NOMO-1 treated with DMSO at 0.1 percent for 48 hours (cell line): ENCODE data around the gene GRM7.
A peak's percentile ranks its signal among the peaks of the same experiment; 100 is the strongest.

ENCODE experiments used
- DNase-seq: peaks from one replicate; lab custom pipeline; 2025; ENCODE audit not compliant: unreplicated experiment; lab: John Stamatoyannopoulos, UW

The GRM7 gene

GRCh38 chr3:7697548-7697947 is 836.6 kb downstream of the GRM7 start:
- no peak for DNase-seq

- no peak for DNase-seq
These were observed 839.6 kb downstream of the GRM7 start for GRCh38 chr3:7700539-7700938.

- DNase-seq, result no peak
These were observed 840.1 kb downstream of the GRM7 start for GRCh38 chr3:7700977-7701376.

GRCh38 chr3:7707187-7707586 is 846.3 kb downstream of the GRM7 start:
- peak; percentile 33 for DNase-seq

- no peak for DNase-seq
These were observed 848.6 kb downstream of the GRM7 start for GRCh38 chr3:7709376-7710082.

- no peak for DNase-seq
These were observed 849.4 kb downstream of the GRM7 start for GRCh38 chr3:7710284-7710683.

GRCh38 chr3:7713724-7714123 is 852.8 kb downstream of the GRM7 start:
- no peak for DNase-seq

- DNase-seq, result no peak
These were observed 859.9 kb downstream of the GRM7 start for GRCh38 chr3:7720649-7721297.

GRCh38 chr3:7721869-7722268 is 861.0 kb downstream of the GRM7 start:
- no peak for DNase-seq

GRCh38 chr3:7728566-7729519 is 867.9 kb downstream of the GRM7 start:
- DNase-seq, result no peak

GRCh38 chr3:7733933-7734332 is 873.0 kb downstream of the GRM7 start:
- no peak for DNase-seq

GRCh38 chr3:7734456-7734855 is 873.5 kb downstream of the GRM7 start:
- no peak for DNase-seq

- no peak for DNase-seq
These were observed 876.3 kb downstream of the GRM7 start for GRCh38 chr3:7737263-7737662.

- DNase-seq, result no peak
These were observed 878.8 kb downstream of the GRM7 start for GRCh38 chr3:7739754-7740153.

- DNase-seq, result no peak
These were observed 879.5 kb downstream of the GRM7 start for GRCh38 chr3:7740458-7740857.

GRCh38 chr3:7744850-7745249 is 883.9 kb downstream of the GRM7 start:
- no peak for DNase-seq

GRCh38 chr3:7745711-7746110 is 884.8 kb downstream of the GRM7 start:
- DNase-seq, result no peak

- DNase-seq, result no peak
These were observed 889.2 kb downstream of the GRM7 start for GRCh38 chr3:7749931-7750695.

- no peak for DNase-seq
These were observed 891.1 kb downstream of the GRM7 start for GRCh38 chr3:7752005-7752404.

GRCh38 chr3:7754653-7755441 is 893.9 kb downstream of the GRM7 start:
- no peak for DNase-seq
